ENCODE results near the gene RNF220.
"Not testable (repeated sequence)": the region's sequence is repeated elsewhere in the genome, so short reads cannot be mapped to it uniquely, and the experiment has no call there.

RNF220 gene

GRCh38 chr1:44497422-44498170 is 92.5 kb downstream of the RNF220 start:
- DNase-seq, result no peak

DNA sequence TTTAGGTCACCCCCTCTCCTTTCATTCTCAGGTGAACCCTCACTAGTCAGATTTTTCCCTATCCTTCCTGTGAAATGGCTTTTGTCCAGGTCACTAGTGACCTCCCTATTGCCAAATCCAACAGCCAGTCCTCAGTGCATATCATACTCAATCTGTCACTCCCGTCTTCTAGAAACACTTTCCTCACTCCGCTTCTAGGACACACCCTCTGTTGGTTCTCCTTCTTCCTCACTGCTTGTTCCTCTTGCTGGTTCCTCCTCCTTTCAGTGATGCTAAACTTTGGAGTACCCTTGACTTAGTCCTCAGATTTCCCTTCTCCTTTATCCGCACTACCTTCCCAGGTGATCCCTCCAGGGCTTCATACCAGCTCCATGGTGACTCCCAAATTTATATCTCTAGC is 94.3 kb downstream of the RNF220 start:
- DNase-seq, result no peak

- no peak for DNase-seq
These were observed 95.4 kb downstream of the RNF220 start for GRCh38 chr1:44500181-44501046.

- DNase-seq, result no peak
These were observed 96.2 kb downstream of the RNF220 start for GRCh38 chr1:44501047-44501890.

- not testable (repeated sequence) for DNase-seq
These were observed 97.8 kb downstream of the RNF220 start for GRCh38 chr1:44502823-44503222.

GRCh38 chr1:44503625-44504024 is 98.6 kb downstream of the RNF220 start:
- DNase-seq, result no peak

DNA sequence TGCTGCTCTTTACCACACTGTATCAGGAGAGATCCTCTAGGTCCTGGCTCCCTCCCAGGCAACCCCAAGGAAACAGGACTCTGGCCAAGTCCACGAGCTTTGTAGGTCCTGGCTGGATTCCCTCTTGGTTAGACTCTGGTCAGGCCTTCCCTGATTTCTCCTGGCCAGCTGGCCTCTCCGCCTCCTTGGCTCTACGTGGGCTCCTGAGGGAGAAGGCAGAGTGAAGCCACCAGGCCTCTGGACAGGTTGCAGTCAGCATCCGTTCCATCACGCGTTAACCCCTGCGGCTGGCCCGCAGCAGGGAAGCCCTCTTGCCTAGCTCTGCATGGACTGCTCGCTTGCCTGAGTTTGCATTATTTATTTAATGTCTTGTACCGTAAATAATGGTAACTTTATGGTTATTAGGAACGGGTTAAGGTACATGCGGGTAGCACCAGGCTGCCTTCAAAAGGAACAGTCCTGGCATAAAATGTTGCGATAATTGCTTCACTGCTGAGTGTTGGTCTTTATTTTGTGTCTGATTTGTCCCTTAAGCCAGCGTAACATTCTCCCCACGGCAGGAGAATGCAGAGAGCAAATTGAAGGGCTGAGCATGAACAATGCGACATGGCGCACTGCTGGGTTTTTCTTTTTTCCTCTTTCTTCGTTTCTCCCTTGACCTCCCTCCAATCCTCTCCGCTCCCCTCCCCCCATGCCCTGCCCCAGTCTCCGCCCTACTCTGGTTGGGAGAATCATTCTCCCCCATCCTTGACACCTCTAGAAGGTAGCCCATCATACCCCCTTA is 100.3 kb downstream of the RNF220 start:
- no peak for DNase-seq

DNA sequence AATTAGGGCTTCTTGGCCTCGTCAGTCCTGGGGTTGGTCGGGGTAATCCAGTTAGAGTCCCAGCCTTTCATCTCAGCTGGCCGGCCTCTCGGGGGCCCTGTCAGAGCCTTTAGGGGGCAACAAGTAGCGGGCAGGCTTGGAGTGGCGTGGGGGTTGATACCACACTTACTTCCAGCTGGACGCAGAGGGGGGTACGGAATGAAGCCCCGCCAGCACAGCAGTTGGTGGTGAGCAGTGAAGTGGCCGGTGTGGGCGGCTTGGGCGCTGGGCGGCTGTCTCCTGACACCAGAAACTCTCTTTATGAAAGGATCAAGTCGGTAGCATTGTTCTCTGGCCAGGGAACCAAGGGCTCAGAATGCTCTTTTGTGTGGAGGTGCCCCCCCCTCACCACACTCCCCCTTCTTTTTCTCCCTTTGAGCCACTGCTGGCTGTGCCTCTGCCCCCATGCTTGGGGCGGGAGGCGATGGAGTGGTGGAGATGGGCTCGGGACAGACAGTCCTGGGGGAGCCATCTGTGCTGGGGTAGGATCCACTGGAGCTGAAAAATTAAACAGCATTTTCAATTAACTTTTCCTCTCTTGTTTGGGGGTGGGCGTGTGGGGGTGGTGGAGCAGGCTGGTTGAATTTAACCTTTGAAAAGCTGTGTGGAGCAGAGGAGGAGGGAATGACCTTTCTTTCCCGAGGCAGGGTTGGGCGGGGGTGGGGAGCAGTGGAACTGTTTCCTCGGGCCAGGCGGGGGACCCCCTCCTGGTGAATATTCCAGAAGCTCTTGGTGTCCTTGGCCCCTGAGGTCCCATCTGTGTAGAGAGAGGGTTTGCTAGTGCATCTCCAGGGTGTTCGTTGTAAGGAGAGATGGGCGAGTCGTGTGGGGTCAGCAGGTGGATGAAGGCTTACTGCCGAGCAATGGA is 102.7 kb downstream of the RNF220 start:
- DNase-seq, result no peak

DNA sequence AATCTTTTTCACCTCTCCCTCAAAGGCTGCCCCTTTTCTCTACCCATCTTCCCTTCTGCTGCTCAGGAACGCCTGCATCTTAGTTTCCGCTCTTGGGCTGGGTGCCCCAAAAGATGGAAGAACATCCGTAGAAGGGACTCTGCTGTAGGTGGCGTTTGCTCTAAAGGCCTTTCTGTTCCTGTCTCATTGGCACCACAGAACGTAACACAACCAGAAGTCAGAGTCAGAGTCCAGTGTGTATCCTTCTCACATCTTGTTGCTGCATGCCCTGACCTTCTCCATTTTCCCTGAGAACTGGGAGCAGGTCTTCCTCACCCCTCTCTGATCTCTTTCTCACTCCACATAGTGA is 103.3 kb downstream of the RNF220 start:
- DNase-seq, result no peak

DNA sequence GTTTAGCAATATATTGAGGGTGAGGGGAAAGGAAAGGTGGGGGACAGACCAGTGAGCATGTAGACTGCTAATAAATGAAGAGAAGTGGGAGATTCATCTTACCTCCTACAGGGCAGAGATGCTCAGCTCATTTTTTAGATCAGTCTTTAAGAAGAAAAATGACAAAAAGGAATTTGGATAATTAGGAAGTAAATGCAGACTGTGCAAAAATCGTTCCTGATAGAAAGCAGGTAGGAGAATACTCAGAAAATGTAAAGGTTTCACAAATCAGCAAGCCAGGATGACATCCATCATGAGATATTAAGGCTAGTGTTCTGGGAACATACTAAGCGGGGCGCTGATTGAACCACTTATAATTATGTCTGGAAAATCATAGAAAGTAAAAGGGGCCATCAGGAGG is 106.3 kb downstream of the RNF220 start:
- DNase-seq, result no peak

DNA sequence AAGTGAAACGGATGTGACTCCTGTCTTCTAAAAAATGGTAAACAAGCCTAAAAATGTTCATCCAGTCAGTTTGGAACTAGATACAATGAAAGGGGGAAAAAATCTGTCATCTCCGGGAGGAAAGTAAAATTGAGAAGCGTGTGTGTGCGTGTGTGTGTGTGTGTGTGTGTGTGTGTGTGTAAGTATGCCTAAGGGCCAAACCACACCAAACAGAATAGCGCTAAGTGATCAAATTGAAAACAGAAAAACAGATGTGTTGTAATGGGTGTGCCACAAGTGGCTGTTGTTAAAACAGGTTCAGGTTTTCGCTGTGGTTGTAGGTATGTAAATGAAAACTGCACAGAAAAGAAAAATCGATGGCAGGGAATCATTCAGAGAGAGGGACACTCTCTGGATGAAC is 106.7 kb downstream of the RNF220 start:
- no peak for DNase-seq

GRCh38 chr1:44512313-44512885 is 107.3 kb downstream of the RNF220 start:
- no peak for DNase-seq

DNA sequence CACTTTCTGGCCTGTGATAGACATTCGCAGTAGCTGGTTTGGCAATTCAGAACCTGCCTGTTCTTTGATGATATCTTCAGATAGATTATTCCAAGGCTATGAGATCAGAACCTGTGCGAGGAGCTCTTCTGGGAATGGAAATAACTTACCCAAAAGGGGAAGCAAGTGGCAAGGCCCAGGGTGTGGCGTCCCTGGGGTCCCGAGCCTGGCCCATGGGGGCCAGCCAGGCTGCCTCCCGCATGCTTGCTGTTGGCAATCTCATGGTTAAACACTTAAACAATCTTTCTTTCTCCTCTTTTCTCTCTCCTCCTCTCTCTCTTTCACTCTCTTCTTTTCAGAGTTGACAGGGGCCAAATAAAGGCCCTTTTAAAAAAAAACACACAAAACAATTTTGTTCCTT is 108.1 kb downstream of the RNF220 start:
- DNase-seq, result no peak

- DNase-seq, result no peak
These were observed 109.6 kb downstream of the RNF220 start for GRCh38 chr1:44514673-44515072.

DNA sequence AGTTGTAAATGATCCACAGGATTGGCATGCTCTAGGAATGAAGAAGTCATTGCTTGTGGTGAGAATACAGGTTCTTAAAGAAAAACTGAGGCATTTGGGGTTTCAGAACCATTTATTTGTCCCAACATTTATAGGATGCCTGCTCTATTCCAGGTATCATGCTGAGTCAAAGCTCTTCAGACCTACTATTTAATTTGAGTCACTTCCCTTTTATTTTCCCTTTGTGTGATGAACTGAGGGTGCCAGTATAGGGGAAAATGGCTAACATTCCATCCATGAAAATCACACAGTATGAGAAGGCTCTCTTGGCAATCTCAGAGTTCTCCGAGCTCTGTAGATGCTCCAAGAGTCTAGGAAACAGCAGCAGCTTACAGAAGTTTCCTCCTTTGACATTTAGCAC is 110.4 kb downstream of the RNF220 start:
- DNase-seq, result no peak

DNA sequence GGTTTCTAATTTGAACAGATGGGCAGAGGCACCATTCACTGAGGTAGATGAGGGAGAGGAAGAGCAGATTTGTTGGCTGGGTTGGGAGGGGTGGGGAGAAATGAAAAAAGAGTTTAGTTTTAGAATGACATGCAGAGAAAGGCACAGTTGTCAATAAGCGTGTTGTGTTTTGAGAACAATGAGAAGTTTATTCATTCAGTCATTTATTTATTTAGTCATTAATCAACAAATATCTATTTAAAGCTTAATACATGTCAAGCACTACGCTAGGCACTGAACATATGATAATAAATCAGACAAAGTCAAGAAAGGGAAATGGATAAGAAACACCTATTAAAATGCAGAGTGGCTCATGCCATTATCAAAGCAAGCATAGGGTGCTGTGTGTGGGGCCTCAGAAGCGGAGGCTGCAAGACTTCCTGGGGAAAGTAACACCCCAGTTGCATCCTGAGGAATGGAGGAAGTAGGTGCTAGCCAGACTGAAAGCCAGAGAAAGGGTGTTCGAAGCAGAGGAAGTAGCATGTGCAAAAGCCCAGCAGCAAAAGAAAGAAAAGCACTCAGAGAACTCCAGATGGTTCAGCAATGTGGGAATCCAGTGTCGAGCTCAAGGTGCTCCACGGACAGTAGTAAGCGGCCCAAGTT is 114.1 kb downstream of the RNF220 start:
- DNase-seq, result no peak

- no peak for DNase-seq
These were observed 116.5 kb downstream of the RNF220 start for GRCh38 chr1:44521378-44522080.

DNA sequence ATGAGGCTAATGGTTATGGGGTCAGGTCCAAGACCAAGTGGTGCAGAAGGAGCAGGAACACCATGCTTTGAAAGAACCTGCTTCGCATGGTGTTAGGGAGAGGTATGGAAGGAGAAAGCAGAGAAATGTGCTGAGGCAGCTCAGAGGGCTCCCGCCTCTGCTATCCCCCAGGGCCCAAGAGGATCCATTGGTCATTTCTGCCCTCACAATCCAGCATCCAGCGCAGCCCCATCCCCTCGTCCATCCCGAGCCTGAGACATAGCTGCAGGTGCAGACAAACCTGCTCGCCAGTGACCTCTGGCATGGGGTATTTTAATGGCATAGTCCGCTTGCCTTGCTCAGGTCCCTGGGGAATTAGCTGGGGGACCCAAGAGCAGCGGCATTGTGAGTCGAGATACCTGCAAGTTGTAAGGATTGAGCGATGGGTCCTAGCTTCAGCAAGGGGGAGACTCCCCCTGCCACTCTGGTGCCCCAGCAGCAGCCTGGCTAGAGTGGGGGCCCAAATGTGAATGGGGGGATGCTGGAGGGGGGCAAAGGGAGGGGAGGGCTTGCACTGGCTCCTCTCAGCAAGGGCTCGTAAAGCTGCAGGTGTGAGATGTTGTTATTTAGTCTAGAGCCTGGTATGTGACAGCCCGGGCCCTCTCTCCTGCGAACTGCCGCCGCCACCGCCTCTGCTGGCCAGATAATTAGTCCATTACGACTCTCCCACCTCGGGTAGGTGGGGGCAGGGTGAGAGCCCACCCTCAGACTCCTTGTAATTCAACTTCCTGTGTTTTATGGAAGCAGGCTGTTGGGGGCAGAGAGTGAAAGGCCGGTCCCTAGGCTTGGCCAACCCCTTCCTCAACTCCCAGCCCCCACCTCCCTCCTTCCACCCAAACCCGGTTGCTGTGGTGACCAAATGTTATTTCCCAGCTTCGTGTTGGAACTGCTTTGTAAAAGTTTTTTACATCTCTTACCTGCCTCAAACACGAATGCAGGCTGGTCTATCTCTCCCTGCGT is 118.8 kb downstream of the RNF220 start:
- DNase-seq, result no peak
